GM12875 (cell line): ENCODE data around the gene KIF3C.

ENCODE experiments used
- H3K4me3 ChIP-seq: one replicate; pipeline ENCODE4 v1.5.1; 2011; ENCODE audit warnings: low read depth, low read length, control low read depth
- CTCF ChIP-seq: IDR thresholded peaks from 2 replicates; pipeline ENCODE4 v1.5.1; 2011; ENCODE audit warnings: low read depth, mild to moderate bottlenecking, control low read depth, inconsistent platforms, low read length, moderate library complexity, borderline replicate concordance; ENCODE audit not compliant: insufficient read depth

Gene KIF3C

GRCh38 chr2:26016012-26016705 is 33.9 kb upstream of the KIF3C start:
- no peak overlapping the region for H3K4me3 ChIP-seq
- no peak for TF ChIP-seq CTCF

GRCh38 chr2:26013668-26014067 is 31.4 kb upstream of the KIF3C start:
- no peak for TF ChIP-seq CTCF
- H3K4me3 ChIP-seq = no peak overlapping the region

GRCh38 chr2:26011990-26012856 is 29.9 kb upstream of the KIF3C start:
- H3K4me3 ChIP-seq = no peak overlapping the region
- no peak for TF ChIP-seq CTCF

GRCh38 chr2:26011609-26011989 is 29.3 kb upstream of the KIF3C start:
- H3K4me3 ChIP-seq = no peak overlapping the region
- TF ChIP-seq CTCF = no peak

- H3K4me3 ChIP-seq = no peak overlapping the region
- no peak for TF ChIP-seq CTCF
Measured at GRCh38 chr2:26010943-26011342, 28.6 kb upstream of the KIF3C start.

GRCh38 chr2:26009567-26009963 is 27.3 kb upstream of the KIF3C start:
- no peak overlapping the region for H3K4me3 ChIP-seq
- no peak for TF ChIP-seq CTCF
